ENCODE results near the gene COL11A1. TPM values are rescaled to one million over a fixed set of nuclear protein-coding genes. Genes with fewer than 3 reads are reported as not detected.
A peak's percentile ranks its signal among the peaks of the same experiment; 100 is the strongest.

COL11A1 gene
- total and polyA plus RNA-seq, 2 experiments from 2014 or later = 148 to 180 TPM

- no peak for DNase-seq (ENCODE audit: low spot score)
- no peak overlapping the region for H3K4me3 ChIP-seq
- H3K27me3 ChIP-seq = no peaks in the 10 kb centered on the region
- no peaks in the 10 kb centered on the region for H3K36me3 ChIP-seq (replicated peaks; ENCODE audit: insufficient read depth, low read depth)
- no peaks in the 10 kb centered on the region for H4K20me1 ChIP-seq (ENCODE audit: insufficient read depth, poor library complexity, severe bottlenecking)
- no peaks in the 10 kb centered on the region for H3K9me3 ChIP-seq (ENCODE audit: low read depth)
- no peak overlapping the region for H3K4me2 ChIP-seq
- peak overlapping the region; percentile 17 for H3K27ac ChIP-seq
- no peaks in the 10 kb centered on the region for H3K9me2 ChIP-seq (replicated peaks; ENCODE audit: insufficient read depth)
- TF ChIP-seq EZH2phosphoT487 (IDR thresholded peaks at IDR 0.05; ENCODE audit: low read depth, severe bottlenecking, unreplicated experiment) (no peak), EZH2 (IDR thresholded peaks at IDR 0.05; ENCODE audit: borderline replicate concordance) (no peak), CTCF (IDR thresholded peaks at IDR 0.05; ENCODE audit: poor library complexity) (no peak)
- H3K4me1 ChIP-seq (ENCODE audit: insufficient read depth) = peaks cover 11% of the 10 kb centered on the region
- no peaks in the 10 kb centered on the region for H3K79me2 ChIP-seq
- H2AFZ ChIP-seq = no peak overlapping the region
Observed at GRCh38 chr1:102857251-102857650, 251.1 kb downstream of the COL11A1 start.

GRCh38 chr1:102853701-102854187 lies 254.6 kb downstream of the COL11A1 start:
- H3K4me1 ChIP-seq (ENCODE audit: insufficient read depth) = peaks cover 7% of the 10 kb centered on the region
- H4K20me1 ChIP-seq (ENCODE audit: insufficient read depth, poor library complexity, severe bottlenecking) = no peaks in the 10 kb centered on the region
- no peak for DNase-seq (ENCODE audit: low spot score)
- H3K4me3 ChIP-seq = no peak overlapping the region
- H3K9me2 ChIP-seq (replicated peaks; ENCODE audit: insufficient read depth) = no peaks in the 10 kb centered on the region
- H3K27me3 ChIP-seq = no peaks in the 10 kb centered on the region
- WGBS (ENCODE audit: low lambda C conversion rate, missing lambda C conversion rate) = 99% methylated on average over 24 of the region's 50 CpGs
- TF ChIP-seq EZH2phosphoT487 (IDR thresholded peaks at IDR 0.05; ENCODE audit: low read depth, severe bottlenecking, unreplicated experiment) (no peak), CTCF (IDR thresholded peaks at IDR 0.05; ENCODE audit: poor library complexity) (no peak), EZH2 (IDR thresholded peaks at IDR 0.05; ENCODE audit: borderline replicate concordance) (no peak)
- H3K27ac ChIP-seq = peak overlapping the region; percentile 50
- no peaks in the 10 kb centered on the region for H3K79me2 ChIP-seq
- no peaks in the 10 kb centered on the region for H3K9me3 ChIP-seq (ENCODE audit: low read depth)
- H2AFZ ChIP-seq = no peak overlapping the region
- H3K4me2 ChIP-seq = no peak overlapping the region
- no peaks in the 10 kb centered on the region for H3K36me3 ChIP-seq (replicated peaks; ENCODE audit: insufficient read depth, low read depth)

- Histone ChIP-seq H3K4me1 (ENCODE audit: insufficient read depth) (peaks cover 1% of the 10 kb centered on the region), H3K4me2 (no peak overlapping the region), H3K27me3 (no peaks in the 10 kb centered on the region), H3K9me2 (replicated peaks; ENCODE audit: insufficient read depth) (no peaks in the 10 kb centered on the region), H3K4me3 (no peak overlapping the region), H3K9me3 (ENCODE audit: low read depth) (no peaks in the 10 kb centered on the region), H4K20me1 (ENCODE audit: insufficient read depth, poor library complexity, severe bottlenecking) (no peaks in the 10 kb centered on the region), H3K27ac (peak overlapping the region; percentile 50), H3K36me3 (replicated peaks; ENCODE audit: insufficient read depth, low read depth) (no peaks in the 10 kb centered on the region), H3K79me2 (no peaks in the 10 kb centered on the region), H2AFZ (no peak overlapping the region)
- DNase-seq (ENCODE audit: low spot score) = no peak
- no peak for TF ChIP-seq EZH2 (IDR thresholded peaks at IDR 0.05; ENCODE audit: borderline replicate concordance)
Observed at GRCh38 chr1:102853136-102853535, 255.2 kb downstream of the COL11A1 start.

- DNase-seq (ENCODE audit: low spot score) = no peak
- no peak overlapping the region for H3K4me3 ChIP-seq
- H3K4me2 ChIP-seq = no peak overlapping the region
- H3K9me3 ChIP-seq (ENCODE audit: low read depth) = no peaks in the 10 kb centered on the region
- H4K20me1 ChIP-seq (ENCODE audit: insufficient read depth, poor library complexity, severe bottlenecking) = no peaks in the 10 kb centered on the region
- H3K36me3 ChIP-seq (replicated peaks; ENCODE audit: insufficient read depth, low read depth) = no peaks in the 10 kb centered on the region
- no peaks in the 10 kb centered on the region for H3K27me3 ChIP-seq
- no peaks in the 10 kb centered on the region for H3K9me2 ChIP-seq (replicated peaks; ENCODE audit: insufficient read depth)
- H2AFZ ChIP-seq = no peak overlapping the region
- no peak overlapping the region for H3K27ac ChIP-seq
- TF ChIP-seq EZH2phosphoT487 (IDR thresholded peaks at IDR 0.05; ENCODE audit: low read depth, severe bottlenecking, unreplicated experiment) = no peak
- peak; percentile 14 for TF ChIP-seq CTCF (IDR thresholded peaks at IDR 0.05; ENCODE audit: poor library complexity)
- WGBS (ENCODE audit: low lambda C conversion rate, missing lambda C conversion rate) = 82% methylated on average over 2 of the region's 2 CpGs
- H3K4me1 ChIP-seq (ENCODE audit: insufficient read depth) = no peaks in the 10 kb centered on the region
- H3K79me2 ChIP-seq = no peaks in the 10 kb centered on the region
Observed at GRCh38 chr1:102852613-102853012, 255.7 kb downstream of the COL11A1 start.

Data from hepatocyte (in vitro differentiated cells).